HepG2 (cell line): Measurements from ENCODE around the gene DPP8. TPM values are rescaled to one million over a fixed set of nuclear protein-coding genes. Genes with fewer than 3 reads are reported as not detected.

Source experiments
- DMTF1 ChIP-seq: sonication (generic); formaldehyde crosslinking; IDR thresholded peaks from 2 replicates; pipeline ENCODE4 v1.4.0; 2020; ENCODE audit warnings: mild to moderate bottlenecking, missing genetic modification reagents
- EP300 ChIP-seq, 3 experiments: sonication (generic) in 1 of 3; formaldehyde crosslinking in 1 of 3; IDR thresholded peaks; 2 replicates each; pipeline versions ENCODE4 v1.5.1 to v1.6.1; 2011 to 2020; ENCODE audit warnings: low read depth in 2 of 3, low read length in 2 of 3, borderline replicate concordance in 1 of 3, improper control_type of control experiment in 1 of 3, mild to moderate bottlenecking in 1 of 3, missing genetic modification reagents in 1 of 3, moderate library complexity in 1 of 3
- EZH2 ChIP-seq: conservative IDR thresholded peaks from 2 replicates; pipeline ENCODE4 v1.6.1; 2012; ENCODE audit warnings: mild to moderate bottlenecking, low read depth, low read length, moderate library complexity
- FOXJ3 ChIP-seq: sonication (generic); formaldehyde crosslinking; IDR thresholded peaks from 2 replicates; pipeline ENCODE4 v1.4.0; 2020; ENCODE audit warnings: missing genetic modification reagents, mild to moderate bottlenecking, borderline replicate concordance
- FOXK2 ChIP-seq: fragments of 450-650 bp; IDR thresholded peaks from 2 replicates; pipeline ENCODE4 v1.6.1; 2016
- GFI1 ChIP-seq: sonication (generic); formaldehyde crosslinking; IDR thresholded peaks from 2 replicates; pipeline ENCODE4 v1.5.0; 2020; ENCODE audit warnings: missing genetic modification reagents, mild to moderate bottlenecking, borderline replicate concordance
- GZF1 ChIP-seq: sonication (generic); formaldehyde crosslinking; IDR thresholded peaks from 2 replicates; pipeline ENCODE4 v1.5.1; 2020; ENCODE audit warnings: mild to moderate bottlenecking, missing genetic modification reagents
- HOXD1 ChIP-seq: sonication (generic); formaldehyde crosslinking; IDR thresholded peaks from 2 replicates; pipeline ENCODE4 v1.5.0; 2020; ENCODE audit warnings: missing genetic modification reagents
- KAT7 ChIP-seq: IDR thresholded peaks from 2 replicates; pipeline ENCODE4 v1.6.1; 2018; ENCODE audit warnings: borderline replicate concordance, missing compliant biosample characterization
- MAF1 ChIP-seq: sonication (generic); formaldehyde crosslinking; IDR thresholded peaks from 2 replicates; pipeline ENCODE4 v1.5.0; 2020; ENCODE audit warnings: missing genetic modification reagents, borderline replicate concordance
- SKIL ChIP-seq: sonication (generic); formaldehyde crosslinking; IDR thresholded peaks from 2 replicates; pipeline ENCODE4 v1.8.0; 2022; ENCODE audit warnings: missing genetic modification reagents, mild to moderate bottlenecking, moderate library complexity, borderline replicate concordance
- TFE3 ChIP-seq: IDR thresholded peaks from 2 replicates; pipeline ENCODE4 v1.6.1; 2016
- ZNF143 ChIP-seq: sonication (generic); formaldehyde crosslinking; IDR thresholded peaks from 2 replicates; pipeline ENCODE4 v1.4.0; 2020; ENCODE audit warnings: missing genetic modification reagents
- ZNF230 ChIP-seq: sonication (generic); formaldehyde crosslinking; IDR thresholded peaks from 2 replicates; pipeline ENCODE4 v1.4.0; 2020; ENCODE audit warnings: mild to moderate bottlenecking, missing genetic modification reagents
- ZNF282 ChIP-seq: fragments of 450-650 bp; IDR thresholded peaks from 2 replicates; pipeline ENCODE4 v1.6.1; 2018; ENCODE audit not compliant: partially characterized antibody
- ZNF337 ChIP-seq: sonication (generic); formaldehyde crosslinking; IDR thresholded peaks from 2 replicates; pipeline ENCODE4 v1.5.1; 2020; ENCODE audit warnings: missing genetic modification reagents, low read depth, mild to moderate bottlenecking, borderline replicate concordance
- ZNF354B ChIP-seq: sonication (generic); formaldehyde crosslinking; IDR thresholded peaks from 2 replicates; pipeline ENCODE4 v1.8.0; 2022; ENCODE audit warnings: mild to moderate bottlenecking, missing genetic modification reagents
- ZNF441 ChIP-seq: sonication (generic); formaldehyde crosslinking; IDR thresholded peaks from 2 replicates; pipeline ENCODE4 v1.7.0; 2021; ENCODE audit warnings: missing genetic modification reagents, borderline replicate concordance
- ZNF570 ChIP-seq: sonication (generic); formaldehyde crosslinking; IDR thresholded peaks from 2 replicates; pipeline ENCODE4 v1.4.0; 2020; ENCODE audit warnings: mild to moderate bottlenecking, missing genetic modification reagents, borderline replicate concordance
- ZNF703 ChIP-seq: sonication (generic); formaldehyde crosslinking; IDR thresholded peaks from 2 replicates; pipeline ENCODE4 v1.5.1; 2020; ENCODE audit warnings: missing genetic modification reagents, mild to moderate bottlenecking, moderate library complexity, borderline replicate concordance
- ZNF713 ChIP-seq: sonication (generic); formaldehyde crosslinking; IDR thresholded peaks from 2 replicates; pipeline ENCODE4 v1.4.0; 2020; ENCODE audit warnings: mild to moderate bottlenecking, missing genetic modification reagents
- ZNF75D ChIP-seq: sonication (generic); formaldehyde crosslinking; IDR thresholded peaks from 2 replicates; pipeline ENCODE4 v1.8.1; 2023; ENCODE audit warnings: missing genetic modification reagents, mild to moderate bottlenecking, borderline replicate concordance
- ZSCAN21 ChIP-seq: sonication (generic); formaldehyde crosslinking; IDR thresholded peaks from 2 replicates; pipeline ENCODE4 v1.8.0; 2022; ENCODE audit warnings: mild to moderate bottlenecking, missing genetic modification reagents, moderate library complexity, borderline replicate concordance
- polyA plus RNA-seq, 8 experiments: library from polyadenylated mRNA; depleted of rRNA in 3 of 8; stranded (reverse) in 7 of 8; unstranded in 1 of 8; fragments of >200 nt; fragmentation: Illumina TruSeq in 4 of 8; extraction: Trizol in 4 of 8; gene quantifications; 2 replicates each; pipeline versions ENCODE4 v1.2.1 to v1.2.3, GENCODE V29; 2011 to 2016; ENCODE audit warnings: low read depth in 4 of 8, missing spikeins in 1 of 8, mixed read lengths in 1 of 8; ENCODE audit not compliant: insufficient read depth in 1 of 8
- total RNA-seq, 5 experiments: library from RNA; depleted of rRNA; stranded (reverse); fragments of >200 nt; fragmentation: Illumina TruSeq; extraction: Trizol; gene quantifications; 2 replicates each; pipeline ENCODE4 v1.2.3, GENCODE V29; 2016; ENCODE audit warnings: low read depth in 1 of 5

The DPP8 gene
- total and polyA plus RNA-seq, 2 of the 13 experiments (the other 11 are each of a cell fraction or from before 2014, with no cell fraction given): 18.0 to 26.3 TPM

- TF ChIP-seq SKIL (CRISPR knock-in tag): no peak; the same call in 1 of the 2 replicates
- peak; percentile 94 for TF ChIP-seq ZNF230
- TF ChIP-seq FOXJ3: peak; percentile 66; the same call in 1 of the 2 replicates
- no peak for TF ChIP-seq EP300 (IDR thresholded peaks at IDR 0.05; ENCODE audit: low read depth in 2 of 2, low read length in 2 of 2)
- TF ChIP-seq EP300 (CRISPR knock-in tag; IDR thresholded peaks at IDR 0.05; ENCODE audit: borderline replicate concordance): peak; percentile 60; the same call in 1 of the 2 replicates
- 0 out of 2 replicates have a peak, but pooled peaks have one; percentile 77 for TF ChIP-seq GZF1 (CRISPR knock-in tag)
- peak; percentile 91; the same call in 1 of the 2 replicates for TF ChIP-seq ZNF570
- TF ChIP-seq KAT7 (CRISPR knock-in tag): peak; percentile 98
- no peak for TF ChIP-seq ZNF354B (CRISPR knock-in tag)
- TF ChIP-seq ZNF282: no peak
- peak; percentile 100 for TF ChIP-seq ZNF441 (CRISPR knock-in tag)
- no peak for TF ChIP-seq FOXK2
- peak; percentile 48; the same call in 1 of the 2 replicates for TF ChIP-seq GFI1 (CRISPR knock-in tag)
- no peak for TF ChIP-seq EZH2
- no peak for TF ChIP-seq ZNF713
- TF ChIP-seq HOXD1 (CRISPR knock-in tag): peak; percentile 90
- peak; percentile 90 for TF ChIP-seq ZSCAN21 (CRISPR knock-in tag)
- TF ChIP-seq ZNF337 (CRISPR knock-in tag): no peak
- TF ChIP-seq ZNF703: no peak; the same call in 1 of the 2 replicates
- peak; percentile 68; the same call in 1 of the 2 replicates for TF ChIP-seq ZNF143 (CRISPR knock-in tag)
- peak; percentile 33; the same call in 1 of the 2 replicates for TF ChIP-seq DMTF1 (CRISPR knock-in tag)
- TF ChIP-seq ZNF75D (CRISPR knock-in tag): no peak
- peak; percentile 51; the same call in 1 of the 2 replicates for TF ChIP-seq MAF1 (CRISPR knock-in tag)
- TF ChIP-seq TFE3: no peak
Measured at GRCh38 chr15:65516997-65517865, at the start of gene DPP8 (continued).
